A549 treated with AZD2906 at 1 μM for 4 hours (cell line): ENCODE data around the gene TXN2. TPM values are rescaled to one million over a fixed set of nuclear protein-coding genes. Genes with fewer than 3 reads are reported as not detected.

ENCODE experiments used
- total RNA-seq: library from RNA; stranded (reverse); fragments of 200-300 nt; extraction: Qiagen RNA extraction; gene quantifications from 5 replicates; pipeline ENCODE4 v1.2.3, GENCODE V29; 2022

Gene TXN2, protein sequence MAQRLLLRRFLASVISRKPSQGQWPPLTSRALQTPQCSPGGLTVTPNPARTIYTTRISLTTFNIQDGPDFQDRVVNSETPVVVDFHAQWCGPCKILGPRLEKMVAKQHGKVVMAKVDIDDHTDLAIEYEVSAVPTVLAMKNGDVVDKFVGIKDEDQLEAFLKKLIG
- total RNA-seq: 55.5 to 73.4 TPM (median 68.4 TPM) in 5 replicates

DNA sequence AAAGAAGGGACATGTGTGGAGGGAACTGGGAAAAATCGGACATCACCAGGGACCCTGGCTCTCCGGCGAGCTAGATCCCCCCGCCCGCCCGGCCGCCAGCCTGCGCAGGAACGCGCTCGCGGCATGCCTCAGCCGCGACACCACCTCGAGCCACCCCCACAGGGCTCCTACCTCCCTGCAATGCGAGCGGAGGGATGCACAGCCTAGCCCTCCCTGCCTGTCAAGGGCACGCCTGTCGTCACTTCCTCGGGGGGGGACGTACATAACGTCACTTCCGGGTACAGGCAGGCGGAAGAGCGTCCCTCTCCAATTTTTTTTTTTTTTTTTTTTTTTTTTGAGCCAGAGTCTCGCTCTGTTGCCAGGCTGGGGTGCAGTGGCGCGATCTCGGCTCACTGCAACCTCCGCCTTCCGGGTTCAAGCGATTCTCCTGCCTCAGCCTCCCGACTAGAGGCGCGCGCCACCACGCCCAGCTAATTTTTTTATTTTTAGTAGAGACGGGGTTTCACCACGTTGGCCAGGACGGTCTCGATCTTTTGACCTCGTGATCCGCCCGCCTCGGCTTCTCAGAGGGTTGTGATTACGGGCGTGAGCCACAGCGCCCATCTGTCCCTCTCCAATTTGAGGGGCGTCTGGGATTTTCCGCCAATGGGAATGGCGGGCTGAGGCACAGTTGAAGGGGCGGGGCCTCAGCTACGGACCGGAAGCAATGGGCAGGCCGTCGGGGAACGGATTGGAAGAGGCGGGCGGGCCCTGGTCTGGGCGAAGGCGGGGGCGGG is at the start of gene TXN2:
Gene TXN2, minus strand, starts transcription at position 248 of the 776 bp plus-strand sequence. CDS start 803 bp downstream, outside the sequence.

DNA sequence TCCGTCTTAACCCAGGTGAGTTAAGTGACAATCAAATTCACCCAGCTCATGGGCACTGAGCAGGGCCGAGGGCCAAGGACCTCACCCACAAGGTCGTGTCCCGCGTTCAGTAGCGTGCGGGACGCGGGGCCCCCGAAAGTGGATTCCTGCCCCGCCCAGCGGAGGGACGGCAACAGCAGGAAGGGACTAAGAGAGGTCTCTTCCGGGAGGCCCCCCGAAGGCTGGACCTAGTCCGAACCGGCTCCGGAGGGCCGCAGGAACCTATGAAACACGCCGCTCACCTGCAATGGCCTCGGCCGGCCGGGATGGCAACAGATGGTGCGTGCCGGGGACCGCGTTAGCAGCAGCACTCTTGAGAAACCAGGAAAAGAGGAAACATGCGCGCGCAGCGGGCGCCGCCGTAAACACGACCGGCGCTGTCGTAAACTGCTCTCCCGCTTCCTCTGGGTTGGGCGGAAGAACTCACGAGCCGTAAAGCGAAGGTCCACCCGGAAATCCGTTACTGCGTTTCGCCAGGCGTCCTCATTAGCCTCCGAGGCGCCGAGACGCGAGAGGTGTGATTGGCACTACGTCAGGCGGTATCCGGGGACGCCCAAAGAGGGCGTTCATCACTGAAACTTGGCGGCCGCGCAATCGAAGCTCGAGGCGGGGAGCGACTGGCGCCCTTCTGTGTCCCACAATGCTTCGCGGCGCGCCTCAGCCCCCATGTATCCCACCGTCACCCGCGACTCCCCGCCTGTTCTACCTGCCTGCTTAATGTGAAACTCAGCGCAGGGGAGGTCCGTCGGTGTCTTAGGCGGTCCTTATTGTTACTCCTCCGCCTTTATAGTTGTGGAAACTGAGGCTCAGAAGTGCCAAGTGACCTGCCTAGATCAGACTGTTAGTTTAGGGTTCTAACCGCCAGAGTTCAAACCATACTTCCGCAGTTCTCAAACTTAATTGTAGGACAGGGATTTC is 47.6 kb upstream of the TXN2 start, which contains the start of gene EIF3D:
Gene EIF3D, minus strand, starts transcription at position 372 of the 957 bp plus-strand sequence. CDS start 3,045 bp downstream, outside the sequence.

DNA sequence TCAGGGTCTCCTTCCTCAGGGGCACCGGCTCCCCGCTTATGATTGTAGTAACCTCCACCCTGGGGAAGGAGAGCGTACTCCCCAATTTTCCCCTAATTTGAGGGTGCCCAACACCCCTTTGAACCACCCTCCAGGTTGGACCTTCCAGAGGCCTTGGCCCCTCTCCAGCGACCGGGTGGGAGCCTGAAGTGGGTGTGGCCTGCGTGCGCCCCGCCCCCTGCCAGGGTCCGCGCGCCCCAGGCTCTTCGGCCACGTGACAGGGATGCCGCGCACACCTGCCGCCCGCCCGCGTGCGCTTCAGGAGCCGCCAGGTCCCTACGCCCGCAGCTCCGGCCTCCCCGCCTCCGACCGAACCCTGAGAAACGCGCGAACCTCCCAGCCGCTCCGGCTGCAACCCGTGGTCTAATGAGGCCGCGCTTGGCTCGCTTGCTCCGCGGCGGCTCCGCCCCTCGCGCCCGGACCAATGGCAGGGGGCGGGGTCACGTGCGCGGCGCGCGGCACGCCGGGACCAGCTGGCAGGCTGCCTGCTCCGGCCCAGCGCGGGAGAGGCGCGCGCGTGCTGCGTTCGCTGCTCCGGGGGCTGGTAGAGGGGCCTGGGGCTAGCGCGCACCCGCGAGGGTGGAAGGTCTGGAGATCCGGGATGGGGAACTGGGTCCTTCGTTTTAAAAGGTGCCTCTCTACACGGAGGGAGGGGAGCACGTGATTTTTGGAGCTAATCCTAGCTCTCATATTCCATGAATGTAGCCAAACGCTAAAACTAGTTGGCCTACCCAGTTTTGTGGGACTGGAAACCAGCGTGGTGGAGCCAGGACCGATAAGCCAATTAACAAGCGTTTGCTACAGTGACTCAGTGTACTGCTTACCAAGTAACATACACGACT is 25.4 kb upstream of the TXN2 start, which contains the start of gene FOXRED2:
Gene FOXRED2, minus strand, starts transcription at position 404 of the 881 bp plus-strand sequence. CDS start 618 bp downstream, outside the sequence.

Other genes starting within 250 kb of the TXN2 start
- gene APOL2, start 242.1 kb downstream of the TXN2 start, total RNA-seq: 62.9 to 87.6 TPM (median 65.8 TPM) in 5 replicates
- gene APOL1, start 228.5 kb downstream of the TXN2 start, total RNA-seq: 14.9 to 21.3 TPM (median 17.2 TPM) in 5 replicates
- gene MYH9, start 93.7 kb downstream of the TXN2 start, total RNA-seq: 148 to 177 TPM (median 148 TPM) in 5 replicates
- 12.1 to 16.4 TPM (median 16.0 TPM) in 5 replicates for gene FOXRED2, start 25.4 kb upstream of the TXN2 start, total RNA-seq
- 146 to 221 TPM (median 152 TPM) in 5 replicates for gene EIF3D, start 47.5 kb upstream of the TXN2 start, total RNA-seq
- not detected in 5 replicates for gene CACNG2, start 222.1 kb upstream of the TXN2 start, total RNA-seq